KOPT-K1 (cell line): ENCODE data around the gene STK36.
"Not testable (repeated sequence)": the region's sequence is repeated elsewhere in the genome, so short reads cannot be mapped to it uniquely, and the experiment has no call there.

Source experiments
- H3K27ac ChIP-seq: fragments of 200-600 bp; sonication (generic); 2 replicates; pipeline ENCODE4 v1.5.1; 2016; ENCODE audit warnings: antibody characterized with exemption, mild to moderate bottlenecking, low read depth, low read length; ENCODE audit not compliant: poor library complexity, severe bottlenecking
- H3K36me3 ChIP-seq: fragments of 200-600 bp; sonication (generic); 2 replicates; pipeline ENCODE4 v1.5.1; 2017; ENCODE audit warnings: antibody characterized with exemption, mild to moderate bottlenecking, low read length, moderate library complexity; ENCODE audit not compliant: insufficient read depth
- H3K9me3 ChIP-seq: fragments of 200-600 bp; sonication (generic); 2 replicates; pipeline ENCODE4 v1.5.1; 2017; ENCODE audit warnings: antibody characterized with exemption, low read length, mild to moderate bottlenecking; ENCODE audit not compliant: insufficient read depth, poor library complexity, severe bottlenecking

Gene STK36

GRCh38 chr2:218648787-218649100, 23.1 kb upstream of the STK36 start:
- H3K9me3 ChIP-seq: no peaks in the 10 kb centered on the region
- peaks cover 99% of the 10 kb centered on the region for H3K36me3 ChIP-seq
- no peak overlapping the region for H3K27ac ChIP-seq

- Histone ChIP-seq H3K27ac (no peak overlapping the region), H3K9me3 (no peaks in the 10 kb centered on the region), H3K36me3 (peaks cover 72% of the 10 kb centered on the region)
Observed at GRCh38 chr2:218655751-218656150, 16.1 kb upstream of the STK36 start.

DNA sequence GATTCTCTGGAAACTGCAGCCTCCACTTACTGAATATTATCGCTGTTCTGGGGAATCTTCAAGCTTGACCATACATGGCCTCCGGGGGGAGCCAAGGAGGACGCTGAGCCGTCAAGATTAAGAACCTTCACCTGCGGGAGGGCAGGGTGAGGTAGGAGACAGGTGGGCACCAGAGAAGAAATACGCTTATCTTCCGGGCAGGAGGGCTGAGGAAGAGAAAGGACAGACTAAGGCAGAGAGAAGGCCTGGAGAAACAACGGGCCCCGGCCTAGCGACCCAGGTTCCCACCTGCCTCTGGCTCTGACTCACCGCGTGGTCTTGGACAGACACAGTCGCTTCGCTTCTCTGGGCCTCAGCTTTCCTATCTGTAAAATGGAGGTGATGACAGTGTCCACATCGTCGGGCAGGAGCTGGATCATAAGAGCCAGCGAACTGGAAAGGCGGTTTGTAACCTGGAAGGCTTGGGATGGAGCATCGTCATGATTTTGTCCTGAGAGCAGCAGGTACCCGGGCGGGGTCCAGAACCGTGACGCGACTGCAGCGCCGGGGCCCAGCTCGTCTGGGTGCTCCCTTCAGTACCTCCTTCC, 13.1 kb upstream of the STK36 start:
- peak overlapping the region; percentile 79 for H3K27ac ChIP-seq
- H3K9me3 ChIP-seq: no peaks in the 10 kb centered on the region
- H3K36me3 ChIP-seq: peaks cover 70% of the 10 kb centered on the region

DNA sequence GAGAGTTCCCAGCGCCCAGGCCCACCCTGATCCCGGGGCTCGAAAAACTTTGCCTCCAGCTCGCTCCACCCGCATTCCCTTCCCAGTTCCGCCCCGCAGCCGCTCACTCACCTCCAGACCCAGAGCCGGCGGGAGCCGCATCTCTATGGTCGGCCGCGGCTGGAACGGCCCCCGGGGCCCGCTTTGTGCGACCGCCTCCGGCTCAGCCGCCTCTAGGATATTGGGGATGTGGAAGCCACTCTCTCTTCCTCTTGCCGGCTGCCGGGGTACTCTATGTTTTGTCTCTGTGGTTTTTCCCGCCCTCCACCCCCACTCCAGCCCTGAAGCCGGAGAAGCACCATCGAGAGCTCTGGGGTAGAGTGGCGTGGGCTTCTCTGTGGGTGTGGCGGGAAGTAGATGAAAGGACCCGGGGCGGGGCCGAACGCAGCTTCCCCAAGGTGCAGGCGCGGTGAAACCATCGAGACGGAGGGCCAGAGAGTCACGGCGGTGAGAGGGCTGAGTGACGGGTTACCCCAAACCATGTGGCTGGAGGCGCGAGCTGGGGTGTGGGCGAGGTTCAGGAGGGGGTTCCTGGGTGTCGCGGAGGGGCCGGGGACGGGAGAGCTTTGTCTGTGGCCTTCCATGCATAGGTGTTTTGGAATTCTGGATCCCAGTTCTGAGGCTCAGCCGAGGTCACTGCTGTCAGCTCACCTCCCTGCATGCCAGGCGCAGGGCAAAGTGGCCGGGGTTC, 12.5 kb upstream of the STK36 start, which contains the start of the genes BCS1L and ZNF142:
Gene BCS1L, plus strand, starts transcription at position 426 of the 730 bp plus-strand sequence. CDS start 1,305 bp downstream, outside the sequence.
Gene ZNF142, minus strand, starts transcription at position 366 of the 730 bp plus-strand sequence. CDS start 3,194 bp downstream, outside the sequence.
- Histone ChIP-seq H3K9me3 (no peaks in the 10 kb centered on the region), H3K27ac (peak within 1 kb of the TSS; percentile 79), H3K36me3 (peaks cover 70% of the 10 kb centered on the region)

GRCh38 chr2:218659988-218660358, 11.9 kb upstream of the STK36 start:
- Histone ChIP-seq H3K9me3 (no peaks in the 10 kb centered on the region), H3K36me3 (peaks cover 70% of the 10 kb centered on the region), H3K27ac (peak overlapping the region; percentile 79)

DNA sequence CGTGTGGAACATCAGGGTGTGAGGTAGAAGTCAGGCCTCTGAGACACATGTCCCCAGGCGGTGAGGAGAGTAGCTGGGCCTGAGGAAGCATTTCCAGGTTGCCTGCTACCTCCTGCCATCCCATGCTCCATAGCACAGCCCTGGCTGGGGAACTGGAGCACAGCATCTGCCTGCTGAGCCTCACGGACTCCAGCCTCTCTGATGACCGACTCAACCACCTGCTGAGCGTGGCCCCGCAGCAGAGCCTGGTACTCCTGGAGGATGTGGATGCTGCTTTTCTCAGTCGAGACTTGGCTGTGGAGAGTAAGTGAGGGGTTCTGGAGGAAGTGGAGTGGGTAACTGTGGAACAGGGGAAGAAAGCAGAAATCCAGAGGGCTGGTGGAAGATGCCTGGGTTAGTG, 9.5 kb upstream of the STK36 start:
- peaks cover 68% of the 10 kb centered on the region for H3K36me3 ChIP-seq
- H3K27ac ChIP-seq: no peak overlapping the region
- no peaks in the 10 kb centered on the region for H3K9me3 ChIP-seq

DNA sequence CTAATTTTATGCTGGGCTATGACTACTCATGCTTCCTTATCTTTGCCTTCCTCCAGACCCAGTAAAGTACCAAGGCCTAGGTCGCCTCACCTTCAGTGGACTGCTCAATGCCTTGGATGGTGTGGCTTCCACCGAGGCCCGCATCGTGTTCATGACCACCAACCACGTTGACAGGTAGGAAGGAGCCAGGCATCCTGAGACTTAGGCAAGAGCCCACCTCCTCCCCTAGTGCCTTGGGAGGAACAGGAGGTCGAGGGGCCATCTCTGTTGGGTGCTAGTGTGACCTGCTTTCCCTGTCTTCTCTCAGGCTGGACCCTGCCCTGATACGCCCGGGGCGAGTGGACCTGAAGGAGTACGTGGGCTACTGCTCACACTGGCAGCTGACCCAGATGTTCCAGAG, 9.1 kb upstream of the STK36 start:
- H3K9me3 ChIP-seq: no peaks in the 10 kb centered on the region
- peaks cover 68% of the 10 kb centered on the region for H3K36me3 ChIP-seq
- no peak overlapping the region for H3K27ac ChIP-seq

DNA sequence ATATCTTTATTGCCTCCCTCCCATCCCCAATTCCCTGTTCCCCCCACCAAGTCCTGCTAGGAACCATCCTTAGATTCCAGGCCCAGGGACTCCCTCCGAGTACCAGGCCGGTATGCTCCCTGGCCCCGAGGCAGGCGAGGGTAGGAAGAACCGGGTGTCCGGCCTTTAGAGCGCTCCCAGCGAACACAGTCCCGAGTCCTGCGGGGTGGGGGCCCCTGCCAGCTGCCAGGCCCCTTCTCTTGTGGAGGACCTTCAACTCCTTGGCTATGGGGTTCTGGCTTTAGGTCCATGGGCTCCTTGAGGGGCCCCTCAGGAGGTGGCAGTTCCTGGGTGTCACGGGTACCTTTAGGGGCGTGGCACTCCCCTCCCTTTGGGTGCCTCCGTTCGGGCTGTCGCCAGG, 8.0 kb upstream of the STK36 start:
- H3K9me3 ChIP-seq: no peaks in the 10 kb centered on the region
- peaks cover 76% of the 10 kb centered on the region for H3K36me3 ChIP-seq
- no peak overlapping the region for H3K27ac ChIP-seq

GRCh38 chr2:218664653-218665052, 7.2 kb upstream of the STK36 start:
- H3K27ac ChIP-seq: no peak overlapping the region
- peaks cover 77% of the 10 kb centered on the region for H3K36me3 ChIP-seq
- no peaks in the 10 kb centered on the region for H3K9me3 ChIP-seq

GRCh38 chr2:218671097-218671653, 711 bp upstream of the STK36 start:
- H3K9me3 ChIP-seq: no peaks in the 10 kb centered on the region
- H3K27ac ChIP-seq: peak overlapping the region; percentile 67
- H3K36me3 ChIP-seq: peaks cover 26% of the 10 kb centered on the region

- Histone ChIP-seq H3K27ac (no peak overlapping the region), H3K9me3 (no peaks in the 10 kb centered on the region), H3K36me3 (no peaks in the 10 kb centered on the region)
Observed at GRCh38 chr2:218679119-218679518, 7.2 kb downstream of the STK36 start.

DNA sequence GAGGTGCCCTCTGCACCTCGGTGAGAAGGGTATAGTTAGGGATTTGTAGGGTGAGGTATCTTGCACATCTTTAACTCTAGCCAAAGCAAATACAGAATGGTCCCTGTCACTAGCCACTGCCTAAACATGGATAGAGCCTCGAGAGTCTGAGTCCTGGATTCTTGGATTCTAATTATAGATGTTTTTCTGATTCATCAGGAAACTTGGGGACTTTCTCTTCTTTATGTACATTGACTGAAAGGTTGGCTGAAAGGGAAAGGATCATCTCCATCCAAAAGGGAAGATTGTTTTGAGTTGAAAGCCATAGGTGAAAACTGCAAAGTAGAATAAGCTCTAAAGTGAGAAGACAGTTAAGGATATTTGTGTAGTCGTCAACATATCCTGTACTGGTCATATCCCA, 8.2 kb downstream of the STK36 start:
- no peaks in the 10 kb centered on the region for H3K36me3 ChIP-seq
- H3K9me3 ChIP-seq: no peaks in the 10 kb centered on the region

DNA sequence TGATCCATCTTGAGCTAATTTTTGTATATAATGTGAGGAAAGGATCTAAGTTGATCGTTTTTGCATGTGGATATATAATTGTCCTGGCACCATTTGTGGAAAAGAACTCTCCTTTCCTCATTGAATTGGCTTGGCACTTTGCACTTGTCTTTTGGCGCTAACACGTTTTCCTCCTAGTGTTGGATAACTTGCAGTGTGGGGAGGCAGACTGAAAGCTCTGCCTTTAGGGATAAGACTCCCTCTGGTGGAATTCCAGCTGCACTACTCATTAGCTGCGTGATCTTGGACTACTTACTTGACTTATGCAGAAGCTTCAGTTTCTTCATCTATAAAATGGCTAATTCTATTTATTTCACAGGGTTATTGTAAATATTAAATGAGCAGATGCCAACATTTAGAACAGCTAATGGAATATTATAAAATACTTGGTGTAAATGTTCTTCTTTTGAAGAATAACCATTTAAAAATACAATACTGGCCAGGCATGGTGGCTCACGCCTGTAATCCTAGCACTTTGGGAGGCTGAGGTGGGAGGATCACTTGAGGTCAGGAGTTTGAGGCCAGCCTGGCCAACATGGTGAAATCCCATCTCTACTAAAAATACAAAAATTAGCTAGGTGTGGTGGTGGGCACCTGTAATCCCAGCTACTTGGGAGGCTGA, 15.6 kb downstream of the STK36 start:
- H3K27ac ChIP-seq, H3K9me3 ChIP-seq, H3K36me3 ChIP-seq: not testable (repeated sequence)

More for the DNA sequence above, 8.2 kb downstream of the STK36 start:
- no peak overlapping the region for H3K27ac ChIP-seq

- Histone ChIP-seq H3K36me3 (no peaks in the 10 kb centered on the region), H3K27ac (no peak overlapping the region), H3K9me3 (no peaks in the 10 kb centered on the region)
Observed at GRCh38 chr2:218691234-218691633, 19.3 kb downstream of the STK36 start.

DNA sequence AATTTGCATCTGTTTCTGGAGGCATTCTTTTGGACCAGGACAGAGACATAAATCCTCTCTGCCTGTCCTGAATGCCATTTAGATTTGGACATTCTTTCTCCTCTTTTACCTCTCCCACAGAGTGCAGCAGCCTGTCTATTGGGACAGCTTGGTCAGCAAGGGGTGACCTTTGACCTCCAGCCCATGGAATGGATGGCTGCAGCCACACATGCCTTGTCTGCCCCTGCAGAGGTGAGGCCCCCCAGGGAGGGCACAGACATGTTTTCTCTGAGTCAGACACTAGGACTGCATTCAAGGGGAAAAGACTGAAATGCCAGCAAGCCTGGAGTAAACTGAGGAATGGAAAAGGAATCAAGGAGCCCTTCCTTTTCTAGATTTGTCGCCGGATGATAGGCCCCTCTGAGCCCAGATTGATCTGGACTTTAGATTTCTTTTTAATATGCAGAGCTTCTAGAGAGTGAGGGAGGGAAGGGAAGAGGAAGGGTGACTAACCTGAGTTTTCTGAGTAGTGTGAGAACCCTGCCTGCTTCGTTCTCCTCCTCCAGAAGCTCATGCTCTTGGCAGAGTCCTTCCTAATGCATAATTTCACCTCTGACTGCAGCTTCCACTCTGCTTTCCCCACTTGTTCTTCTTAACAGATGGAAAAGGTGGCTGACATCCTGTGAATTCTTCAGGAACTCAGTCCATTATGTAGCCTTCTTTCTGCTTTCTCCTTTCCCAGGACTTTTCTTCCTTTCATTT, 22.7 kb downstream of the STK36 start:
- Histone ChIP-seq H3K27ac (no peak overlapping the region), H3K9me3 (no peaks in the 10 kb centered on the region), H3K36me3 (no peaks in the 10 kb centered on the region)
